Memory B cell (primary cell): ENCODE measurements around the gene SULT1A2.

Experiments used
- ATAC-seq: fragments of 150-1000 bp; cut with Tn5 transposase; 2 replicates; pipeline ENCODE4 v1.10.0; 2021; ENCODE audit warnings: low read depth, mild to moderate bottlenecking, moderate library complexity
- DNase-seq, 2 donors: peaks; one replicate each; pipeline ENCODE4 v3.0.0; 2022; ENCODE audit warnings: low spot score in 2 of 2
- H3K27ac Mint-ChIP-seq: one replicate; pipeline ENCODE4 v1.8.0; 2022; ENCODE audit warnings: mild to moderate bottlenecking, moderate library complexity, mixed read lengths
- H3K27me3 Mint-ChIP-seq: one replicate; pipeline ENCODE4 v1.8.0; 2022; ENCODE audit warnings: mixed read lengths
- H3K36me3 Mint-ChIP-seq: one replicate; pipeline ENCODE4 v1.8.0; 2022; ENCODE audit warnings: mild to moderate bottlenecking, mixed read lengths
- H3K4me1 Mint-ChIP-seq: one replicate; pipeline ENCODE4 v1.8.0; 2022; ENCODE audit warnings: mixed read lengths
- H3K4me3 Mint-ChIP-seq: one replicate; pipeline ENCODE4 v1.8.0; 2022; ENCODE audit warnings: mild to moderate bottlenecking, moderate library complexity, mixed read lengths
- H3K9me3 Mint-ChIP-seq: one replicate; pipeline ENCODE4 v1.8.0; 2022; ENCODE audit warnings: mixed read lengths

The SULT1A2 gene

GRCh38 chr16:28589930-28590329 is 6.9 kb downstream of the SULT1A2 start:
- Mint-ChIP-seq H3K36me3 (peaks cover 27% of the 10 kb centered on the region), H3K4me3 (no peak overlapping the region), H3K27ac (no peak overlapping the region), H3K4me1 (no peaks in the 10 kb centered on the region), H3K9me3 (no peaks in the 10 kb centered on the region), H3K27me3 (no peaks in the 10 kb centered on the region)
- no peak for DNase-seq
- no peak for ATAC-seq

GRCh38 chr16:28589069-28589468 is 7.8 kb downstream of the SULT1A2 start:
- no peak overlapping the region for H3K27ac Mint-ChIP-seq
- no peaks in the 10 kb centered on the region for H3K4me1 Mint-ChIP-seq
- ATAC-seq: no peak
- H3K36me3 Mint-ChIP-seq: peaks cover 30% of the 10 kb centered on the region
- no peaks in the 10 kb centered on the region for H3K9me3 Mint-ChIP-seq
- no peak for DNase-seq
- H3K27me3 Mint-ChIP-seq: no peaks in the 10 kb centered on the region
- H3K4me3 Mint-ChIP-seq: no peak overlapping the region

DNA sequence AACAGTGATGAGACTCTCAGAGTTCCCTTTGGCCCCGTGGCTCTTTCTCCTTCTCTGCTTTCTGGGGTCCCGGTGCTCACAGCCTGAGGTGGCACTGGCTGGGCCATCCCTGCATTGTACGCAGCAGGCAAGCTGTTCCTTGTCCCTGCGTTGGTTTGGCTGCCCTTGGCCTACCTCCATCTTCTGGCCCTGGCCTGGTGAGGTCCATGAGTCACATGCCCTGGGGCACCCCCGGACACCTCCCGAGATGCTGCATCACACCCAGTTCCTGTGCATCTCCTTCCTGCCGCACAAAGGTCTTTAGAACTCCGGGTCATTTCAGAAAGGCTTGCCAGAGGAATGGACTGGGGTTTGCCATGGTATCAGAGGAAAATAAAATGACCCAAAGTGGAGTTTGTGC is 9.5 kb downstream of the SULT1A2 start:
- Mint-ChIP-seq H3K27ac (no peak overlapping the region), H3K4me3 (no peak overlapping the region), H3K9me3 (no peaks in the 10 kb centered on the region), H3K4me1 (no peaks in the 10 kb centered on the region), H3K27me3 (no peaks in the 10 kb centered on the region), H3K36me3 (peaks cover 39% of the 10 kb centered on the region)
- no peak for DNase-seq
- no peak for ATAC-seq

DNA sequence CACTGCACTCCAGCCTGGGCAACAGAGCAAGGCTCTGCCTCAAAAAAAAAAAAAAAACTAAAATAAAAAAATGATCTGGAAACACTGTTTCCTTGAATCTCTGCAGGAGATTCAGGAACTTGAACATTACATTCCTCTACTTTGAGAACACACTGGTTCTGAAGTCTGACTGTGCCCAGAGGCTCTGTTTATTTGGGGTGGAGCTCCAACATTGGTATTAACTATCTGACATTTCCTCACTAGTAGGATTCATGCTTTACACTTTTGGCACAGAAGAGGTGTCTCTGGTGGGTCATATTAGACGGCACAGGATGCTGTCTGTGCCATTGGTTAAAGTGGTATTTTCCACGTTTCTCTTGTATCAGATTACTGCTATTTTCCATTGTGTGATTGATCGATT is 10.4 kb downstream of the SULT1A2 start:
- H3K4me1 Mint-ChIP-seq: no peaks in the 10 kb centered on the region
- H3K36me3 Mint-ChIP-seq: peaks cover 40% of the 10 kb centered on the region
- H3K9me3 Mint-ChIP-seq: no peaks in the 10 kb centered on the region
- H3K27ac Mint-ChIP-seq: no peak overlapping the region
- no peak for ATAC-seq
- no peak for DNase-seq
- H3K4me3 Mint-ChIP-seq: no peak overlapping the region
- no peaks in the 10 kb centered on the region for H3K27me3 Mint-ChIP-seq

DNA sequence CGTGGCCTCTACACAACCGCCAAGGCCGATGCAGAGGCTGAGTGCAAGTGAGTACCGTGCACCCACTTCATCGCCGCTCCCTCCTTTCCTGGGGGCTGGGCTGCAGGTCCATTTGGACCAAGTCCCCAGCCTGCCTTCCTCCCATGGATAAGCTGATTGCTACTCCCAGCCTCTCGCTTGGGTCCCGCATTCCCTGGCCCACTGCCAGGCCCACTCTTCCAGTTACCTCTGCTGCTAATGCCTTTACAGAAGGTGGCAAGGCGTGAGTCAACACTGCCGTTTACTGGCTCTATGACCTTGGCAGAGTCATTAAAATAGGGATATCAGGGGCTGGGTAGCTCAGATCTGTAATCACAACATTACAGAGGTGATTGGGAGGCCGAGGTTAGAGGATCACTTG is 11.2 kb downstream of the SULT1A2 start:
- H3K27me3 Mint-ChIP-seq: no peaks in the 10 kb centered on the region
- peaks cover 36% of the 10 kb centered on the region for H3K36me3 Mint-ChIP-seq
- ATAC-seq (no peak), DNase-seq (no peak)
- no peaks in the 10 kb centered on the region for H3K9me3 Mint-ChIP-seq
- H3K4me3 Mint-ChIP-seq: no peak overlapping the region
- no peaks in the 10 kb centered on the region for H3K4me1 Mint-ChIP-seq
- no peak overlapping the region for H3K27ac Mint-ChIP-seq

- Mint-ChIP-seq H3K27ac (no peak overlapping the region), H3K4me3 (no peak overlapping the region), H3K27me3 (no peaks in the 10 kb centered on the region), H3K36me3 (peaks cover 30% of the 10 kb centered on the region), H3K4me1 (no peaks in the 10 kb centered on the region), H3K9me3 (no peaks in the 10 kb centered on the region)
- no peak for DNase-seq
- ATAC-seq: no peak
Measured at GRCh38 chr16:28580726-28581315, 16.0 kb downstream of the SULT1A2 start.

- Mint-ChIP-seq H3K4me1 (peaks cover 14% of the 10 kb centered on the region), H3K36me3 (peaks cover 11% of the 10 kb centered on the region), H3K27me3 (no peaks in the 10 kb centered on the region)
Measured at GRCh38 chr16:28575446-28576109, 21.3 kb downstream of the SULT1A2 start.

DNA sequence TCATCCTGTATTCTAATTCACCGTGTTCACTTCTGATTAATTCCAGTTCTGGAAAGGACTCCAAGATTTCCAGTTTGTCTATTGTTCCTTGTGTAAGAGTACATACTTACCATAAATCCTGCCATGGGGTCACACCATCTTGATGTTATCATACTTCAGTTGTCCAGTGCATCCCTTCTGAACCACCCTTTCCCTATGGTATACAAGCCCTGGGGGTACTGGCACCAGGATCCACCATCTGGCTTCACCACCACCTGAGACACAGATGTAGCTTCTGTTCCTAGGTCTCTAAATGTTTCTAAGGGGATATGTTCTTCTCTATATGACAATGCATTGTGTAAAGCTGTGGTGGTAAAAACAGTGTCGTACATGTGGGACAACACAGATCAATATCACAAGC is 21.9 kb downstream of the SULT1A2 start:
- Mint-ChIP-seq H3K4me3 (no peak overlapping the region), H3K36me3 (peaks cover 12% of the 10 kb centered on the region), H3K27me3 (no peaks in the 10 kb centered on the region), H3K4me1 (peaks cover 14% of the 10 kb centered on the region), H3K27ac (no peak overlapping the region), H3K9me3 (no peaks in the 10 kb centered on the region)
- no peak for ATAC-seq
- no peak for DNase-seq

More at GRCh38 chr16:28575446-28576109, 21.3 kb downstream of the SULT1A2 start:
- Mint-ChIP-seq H3K9me3 (no peaks in the 10 kb centered on the region), H3K4me3 (no peak overlapping the region), H3K27ac (no peak overlapping the region)
- ATAC-seq: no peak
- DNase-seq: no peak

- peaks cover 14% of the 10 kb centered on the region for H3K4me1 Mint-ChIP-seq
- no peaks in the 10 kb centered on the region for H3K9me3 Mint-ChIP-seq
- H3K27ac Mint-ChIP-seq: no peak overlapping the region
- DNase-seq (no peak), ATAC-seq (no peak)
- H3K36me3 Mint-ChIP-seq: peaks cover 10% of the 10 kb centered on the region
- H3K27me3 Mint-ChIP-seq: no peaks in the 10 kb centered on the region
- no peak overlapping the region for H3K4me3 Mint-ChIP-seq
Measured at GRCh38 chr16:28573738-28574718, 22.8 kb downstream of the SULT1A2 start.

- DNase-seq (no peak), ATAC-seq (no peak)
- no peaks in the 10 kb centered on the region for H3K27me3 Mint-ChIP-seq
- H3K27ac Mint-ChIP-seq: no peak overlapping the region
- H3K9me3 Mint-ChIP-seq: no peaks in the 10 kb centered on the region
- peaks cover 14% of the 10 kb centered on the region for H3K4me1 Mint-ChIP-seq
- peaks cover 8% of the 10 kb centered on the region for H3K36me3 Mint-ChIP-seq
- H3K4me3 Mint-ChIP-seq: no peak overlapping the region
Measured at GRCh38 chr16:28572696-28573510, 23.9 kb downstream of the SULT1A2 start.

DNA sequence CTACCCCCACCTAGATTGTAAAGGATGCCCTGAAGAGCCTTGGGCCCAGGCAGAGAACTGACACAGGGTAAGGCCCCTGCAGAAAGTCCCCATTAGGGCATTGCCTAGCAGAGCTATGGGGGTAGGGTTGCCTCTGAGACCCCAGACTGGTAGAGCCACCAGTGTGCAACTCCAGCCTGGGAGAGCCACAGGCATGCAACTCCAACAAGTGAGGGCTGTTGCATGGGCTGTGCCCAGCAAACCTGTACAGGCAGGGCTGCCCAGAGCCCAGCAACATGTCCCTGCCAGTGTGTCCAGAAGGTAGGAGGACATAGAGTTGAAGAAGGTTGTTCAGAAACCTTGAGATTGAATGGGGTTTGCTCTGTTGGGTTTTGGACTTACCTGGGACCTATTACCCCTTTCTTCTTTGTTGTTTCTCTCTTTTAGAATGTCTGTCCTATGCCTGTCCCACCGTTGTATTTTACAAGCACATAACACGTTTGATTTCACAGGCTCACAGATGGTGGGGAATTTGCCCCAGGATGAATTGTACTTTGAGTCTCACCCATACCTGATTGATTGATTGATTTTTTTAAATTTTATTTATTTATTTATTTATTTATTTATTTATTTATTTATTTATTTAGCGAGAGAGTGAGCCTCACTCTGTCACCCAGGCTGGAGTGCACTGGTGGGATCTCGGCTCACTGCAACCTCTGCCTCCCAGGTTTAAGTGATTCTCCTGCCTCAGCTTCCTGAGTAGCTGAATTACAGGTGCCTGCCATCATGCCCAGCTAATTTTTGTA is 26.7 kb downstream of the SULT1A2 start:
- Mint-ChIP-seq H3K4me1 (peaks cover 18% of the 10 kb centered on the region), H3K36me3 (peaks cover 20% of the 10 kb centered on the region), H3K27ac (no peak overlapping the region), H3K27me3 (no peaks in the 10 kb centered on the region), H3K9me3 (peaks cover 6% of the 10 kb centered on the region), H3K4me3 (no peak overlapping the region)
- DNase-seq (no peak), ATAC-seq (no peak)

- Mint-ChIP-seq H3K27me3 (no peaks in the 10 kb centered on the region), H3K9me3 (peaks cover 6% of the 10 kb centered on the region), H3K4me1 (peaks cover 18% of the 10 kb centered on the region), H3K36me3 (peaks cover 21% of the 10 kb centered on the region), H3K27ac (no peak overlapping the region), H3K4me3 (no peak overlapping the region)
- DNase-seq (no peak), ATAC-seq (no peak)
Measured at GRCh38 chr16:28569021-28569420, 27.8 kb downstream of the SULT1A2 start.

DNA sequence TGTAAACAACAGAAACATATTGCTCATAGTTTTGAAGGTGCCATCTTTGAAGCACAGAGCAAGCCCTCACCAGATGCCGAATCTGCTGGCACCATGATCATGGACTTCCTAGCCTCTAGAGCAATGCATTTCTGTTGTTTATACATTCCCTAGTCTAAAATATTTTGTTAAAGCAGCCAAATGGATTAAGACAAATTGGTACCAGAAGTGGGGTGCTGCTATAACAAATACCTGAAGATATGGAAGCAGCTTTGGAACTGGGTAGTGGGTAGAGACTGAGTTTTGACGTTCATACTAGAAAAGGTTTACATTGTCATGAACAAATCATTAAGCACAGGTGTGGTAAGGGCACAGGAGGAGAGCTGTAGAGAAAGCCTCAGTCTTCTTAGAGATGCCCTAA is 29.6 kb downstream of the SULT1A2 start:
- ATAC-seq (no peak), DNase-seq (no peak)
- H3K4me3 Mint-ChIP-seq: no peak overlapping the region
- H3K4me1 Mint-ChIP-seq: peaks cover 11% of the 10 kb centered on the region
- H3K27me3 Mint-ChIP-seq: no peaks in the 10 kb centered on the region
- no peak overlapping the region for H3K27ac Mint-ChIP-seq
- peaks cover 6% of the 10 kb centered on the region for H3K9me3 Mint-ChIP-seq
- H3K36me3 Mint-ChIP-seq: peaks cover 18% of the 10 kb centered on the region
